EL (cell line): ENCODE measurements around the gene RHBG.

ENCODE experiments used
- DNase-seq: peaks from one replicate; pipeline ENCODE4 v3.0.0-alpha.2; 2016

The RHBG gene

DNA sequence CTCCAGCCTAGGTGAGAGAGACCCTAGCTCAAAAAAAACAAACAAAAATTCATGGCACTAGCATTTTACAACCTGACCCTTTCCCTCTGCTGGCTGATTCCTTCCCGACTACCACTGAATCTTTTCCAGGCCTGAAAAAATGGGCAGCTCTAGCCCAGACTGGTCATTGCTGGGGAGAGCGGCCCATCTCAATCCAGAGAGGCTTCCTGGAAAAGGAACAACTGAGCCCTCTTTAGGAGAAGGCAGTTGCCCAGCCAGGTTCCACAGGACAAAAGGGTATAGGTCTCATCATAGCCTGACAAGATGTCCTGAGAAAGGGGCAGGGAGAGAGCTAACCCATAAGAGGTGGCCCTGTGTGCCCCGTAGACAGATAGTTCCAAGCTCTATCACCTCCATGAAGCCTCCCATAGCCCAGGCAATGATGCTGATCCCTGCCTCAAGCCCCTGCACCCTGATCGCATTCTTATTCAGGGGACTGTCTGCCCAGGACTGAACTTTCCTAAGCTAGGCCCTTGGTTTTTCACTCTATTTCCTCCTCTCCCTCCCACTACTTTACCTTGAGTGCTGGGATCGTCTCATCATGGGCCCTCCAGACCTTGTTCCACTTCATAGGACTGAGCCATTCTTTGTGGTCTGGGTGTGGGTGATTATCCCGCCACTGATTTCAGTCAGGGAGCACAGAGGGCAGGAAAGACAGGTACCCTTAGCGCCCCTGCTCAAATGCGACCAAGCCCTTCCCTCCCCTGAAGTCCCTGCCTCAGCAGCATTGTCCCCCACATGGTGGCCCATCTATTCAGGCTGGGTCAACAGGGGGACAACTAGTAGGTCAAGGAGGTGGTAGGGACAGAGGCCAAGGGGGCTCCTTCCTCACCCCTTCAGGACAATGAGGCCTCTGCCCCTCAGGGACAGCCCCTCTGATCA is 18.2 kb downstream of the RHBG start:
- no peak for DNase-seq

DNA sequence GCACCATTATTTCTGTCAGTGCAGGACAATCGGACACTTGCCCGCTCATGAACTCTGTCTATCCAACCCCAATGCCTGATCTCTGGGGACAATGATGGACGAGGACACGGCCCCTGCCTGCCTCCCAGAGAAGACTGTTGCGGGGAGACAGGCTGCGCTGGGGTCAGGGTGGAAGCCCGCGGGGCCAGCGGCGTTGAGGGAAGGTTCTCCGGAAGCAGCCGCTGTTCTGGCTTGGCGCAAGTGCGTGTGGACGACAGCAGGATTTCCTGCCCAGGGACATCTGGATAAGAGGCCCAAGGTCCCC is 18.8 kb downstream of the RHBG start:
- no peak for DNase-seq

DNA sequence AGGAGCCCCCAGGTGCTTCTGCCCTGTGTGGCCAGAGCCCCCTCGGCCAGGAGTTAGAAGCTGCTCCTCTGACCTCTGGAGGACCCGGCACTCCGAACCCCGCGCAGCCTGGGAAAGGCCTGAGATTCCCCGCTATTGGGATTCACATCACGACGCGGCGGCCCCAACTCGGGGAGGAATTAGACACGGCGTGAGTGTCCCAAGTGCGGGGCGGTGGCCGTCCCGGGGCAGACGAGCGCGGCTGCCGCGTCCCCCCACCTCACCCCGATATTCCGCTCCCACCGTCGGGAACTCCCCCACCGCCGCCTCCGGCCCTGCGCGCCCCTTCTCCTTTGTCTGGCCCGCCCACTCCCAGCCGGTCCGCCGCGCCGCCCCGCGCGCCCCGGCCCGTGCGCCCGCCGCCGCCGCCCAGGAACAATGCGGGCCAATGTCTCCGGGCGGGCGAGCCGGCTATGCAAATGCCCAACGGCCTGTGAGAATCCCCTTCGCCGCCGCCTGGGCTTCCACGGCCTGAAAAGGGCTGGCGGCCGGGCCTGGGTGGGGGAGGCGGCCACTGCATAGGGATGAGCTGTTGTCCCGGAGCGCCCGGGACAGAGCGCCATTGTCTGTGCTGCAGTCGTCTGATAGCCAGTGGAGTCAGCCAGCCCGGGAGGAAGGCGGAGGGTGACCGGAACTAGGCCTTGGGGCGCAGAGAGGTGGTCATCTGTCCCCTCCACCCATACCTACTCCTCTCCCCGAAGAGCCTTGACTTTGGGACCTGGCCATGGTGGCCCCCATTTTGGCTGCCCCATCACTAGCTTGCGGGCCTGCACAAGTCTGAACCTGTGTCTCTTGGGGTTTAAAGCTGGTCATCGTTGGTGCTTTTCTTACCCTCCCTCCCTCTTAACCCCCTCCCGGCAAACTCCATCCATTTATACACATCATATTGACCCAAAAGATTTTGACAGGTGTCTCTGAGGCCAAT is 19.4 kb downstream of the RHBG start:
- no peak for DNase-seq

DNA sequence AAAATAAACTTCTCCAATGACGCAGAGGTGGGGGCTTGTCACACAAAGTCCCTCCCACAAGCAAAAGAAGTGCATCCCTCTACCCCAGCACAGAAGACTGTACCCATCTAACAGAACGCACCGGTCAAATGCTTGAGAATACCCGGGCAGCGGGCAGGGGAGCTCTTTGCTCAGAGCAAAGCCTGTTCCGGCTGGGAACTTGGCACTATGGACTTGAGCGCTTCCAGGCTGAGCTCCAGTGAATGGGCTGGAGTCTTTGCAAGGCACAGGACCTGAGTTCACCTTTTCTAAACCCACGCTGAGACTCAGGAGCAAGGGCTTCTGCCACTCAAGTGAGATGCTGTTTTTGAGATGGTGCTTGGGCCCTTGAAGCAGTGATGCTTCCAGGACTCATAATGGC is 20.3 kb downstream of the RHBG start:
- no peak for DNase-seq

DNA sequence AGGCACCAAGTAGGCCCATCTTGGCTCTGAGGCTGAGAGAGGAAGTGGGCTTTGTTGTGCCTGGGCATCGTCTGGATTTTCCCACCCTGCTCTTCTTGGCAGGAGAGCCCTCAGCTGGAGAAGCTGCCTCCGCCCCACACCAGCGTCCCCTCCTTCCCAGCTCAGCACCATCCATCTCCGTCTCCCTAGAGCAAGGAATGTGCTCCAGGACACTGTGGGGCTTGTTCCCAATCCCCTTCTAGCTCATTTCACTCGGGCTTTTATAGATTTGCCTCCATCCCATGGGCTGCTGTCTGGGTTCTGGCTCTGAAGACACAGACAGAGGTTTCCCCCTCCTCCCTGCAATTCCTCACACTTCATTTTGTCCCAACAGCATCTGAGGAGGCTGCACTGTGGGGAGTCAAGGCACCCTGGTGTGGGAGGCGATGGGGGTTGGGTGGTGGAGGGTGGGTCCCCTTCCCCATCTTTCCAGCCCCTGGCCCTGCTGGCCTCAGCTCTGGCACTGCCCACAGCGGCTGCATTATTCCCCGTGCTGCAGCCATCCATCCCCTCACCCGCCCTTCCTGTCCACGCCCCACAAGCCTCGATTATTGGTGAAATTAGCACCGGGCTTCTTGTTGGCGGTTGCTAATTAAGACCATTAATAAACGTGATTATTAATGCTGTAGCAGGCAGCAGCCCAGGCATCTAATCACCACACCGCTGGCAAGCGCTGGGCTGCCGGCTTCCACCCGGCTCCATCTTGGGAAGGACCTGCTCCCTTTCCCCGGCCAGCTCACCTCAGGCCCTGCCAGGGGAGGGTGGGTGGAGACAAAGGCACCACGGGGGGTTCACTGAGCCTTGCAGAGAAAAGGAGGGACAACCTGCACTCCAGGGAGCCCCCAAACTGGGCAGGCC is 21.7 kb downstream of the RHBG start:
- no peak for DNase-seq

DNA sequence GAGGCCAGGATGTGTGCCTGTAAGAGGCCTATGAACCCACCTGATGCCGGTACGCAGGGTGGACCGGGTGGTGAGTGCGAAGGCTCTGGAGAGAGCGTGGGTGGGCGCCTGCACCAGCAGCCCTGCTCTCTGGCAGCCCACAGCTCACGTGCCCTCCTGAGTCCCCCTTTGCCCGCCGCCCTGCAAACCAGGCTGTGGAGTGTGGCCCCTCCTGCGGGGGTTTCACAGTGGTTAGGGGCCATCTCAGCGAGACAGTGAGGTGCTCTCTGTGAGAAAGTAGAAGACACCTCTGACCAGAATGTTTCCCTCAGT is 22.3 kb downstream of the RHBG start:
- no peak for DNase-seq

DNA sequence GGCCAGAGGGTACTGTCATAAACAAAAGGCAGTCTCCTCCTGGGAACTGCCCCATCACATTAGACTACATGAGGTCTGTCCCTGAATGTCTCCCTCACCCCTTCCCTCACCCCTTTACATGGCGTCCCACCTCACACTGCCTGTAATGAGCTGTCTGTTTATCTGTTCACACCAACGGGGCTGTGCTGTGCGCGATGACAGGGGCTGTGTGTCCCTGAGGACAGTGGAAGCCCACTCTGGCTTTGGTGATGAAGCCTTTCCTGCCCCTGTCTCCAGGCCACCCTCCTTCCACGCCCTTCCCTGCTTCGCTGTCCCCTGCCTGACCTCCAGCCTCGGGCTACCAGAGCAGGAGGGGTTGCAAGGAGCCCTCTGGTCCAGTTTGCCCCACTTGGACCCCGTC is 22.7 kb downstream of the RHBG start:
- no peak for DNase-seq

DNA sequence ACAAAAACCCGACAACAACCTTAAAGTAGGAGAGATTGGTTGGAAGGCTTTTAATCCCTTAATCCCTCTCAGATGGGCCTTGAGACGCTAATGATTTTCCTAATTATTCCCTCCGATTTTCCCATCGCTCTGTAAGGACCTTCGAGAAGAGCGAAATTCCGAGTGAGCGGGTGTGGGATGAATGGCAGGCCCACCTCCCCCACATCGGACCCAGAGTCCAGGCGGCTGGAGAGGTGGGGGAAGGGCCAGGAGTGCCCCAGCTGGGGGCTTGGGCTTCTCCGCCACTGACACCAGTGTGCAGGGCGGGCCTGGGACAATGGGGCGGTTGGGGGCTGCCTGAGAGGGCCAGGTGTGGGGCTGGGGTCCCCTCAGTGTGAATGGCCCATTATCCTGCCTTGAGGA is 23.4 kb downstream of the RHBG start:
- no peak for DNase-seq

DNA sequence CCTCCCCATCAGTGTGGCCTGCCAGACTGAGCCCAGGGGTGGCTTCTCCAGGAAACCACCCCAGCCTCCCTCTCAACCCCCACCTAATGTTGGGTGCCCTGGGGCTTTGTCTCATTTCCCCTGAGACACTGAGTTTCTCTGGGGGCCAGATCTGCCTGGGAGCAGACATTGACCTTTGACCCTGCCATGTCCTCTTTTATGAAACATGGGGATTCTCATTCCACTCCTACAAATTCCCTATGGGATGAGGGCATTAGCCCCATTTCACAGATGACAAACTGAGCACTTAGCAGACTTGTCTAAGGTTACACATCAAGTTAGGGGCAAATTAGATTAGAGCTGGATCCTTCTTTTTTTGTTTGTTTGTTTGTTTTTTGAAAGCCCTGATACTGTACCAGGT is 24.1 kb downstream of the RHBG start:
- DNase-seq = no peak

DNA sequence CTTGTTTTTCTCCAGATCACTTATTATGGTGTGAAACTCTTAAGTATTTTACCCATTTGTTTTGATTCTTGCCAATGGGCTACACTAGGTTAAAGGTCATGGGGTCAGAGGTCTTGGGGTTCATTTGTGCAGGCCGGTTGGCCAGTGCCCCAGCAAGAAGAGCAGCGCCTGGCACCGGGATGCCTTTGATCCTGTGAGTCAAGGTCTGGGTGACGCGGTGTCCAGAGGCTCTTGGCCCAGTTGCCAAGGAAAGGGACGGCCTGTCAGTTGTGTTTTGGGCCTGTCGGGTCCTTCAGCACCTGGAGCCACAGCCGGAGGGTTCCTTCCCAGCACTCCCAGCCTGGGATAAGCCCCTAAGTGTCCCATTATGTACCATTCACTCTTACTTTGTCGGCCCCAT is 25.1 kb downstream of the RHBG start:
- no peak for DNase-seq

DNA sequence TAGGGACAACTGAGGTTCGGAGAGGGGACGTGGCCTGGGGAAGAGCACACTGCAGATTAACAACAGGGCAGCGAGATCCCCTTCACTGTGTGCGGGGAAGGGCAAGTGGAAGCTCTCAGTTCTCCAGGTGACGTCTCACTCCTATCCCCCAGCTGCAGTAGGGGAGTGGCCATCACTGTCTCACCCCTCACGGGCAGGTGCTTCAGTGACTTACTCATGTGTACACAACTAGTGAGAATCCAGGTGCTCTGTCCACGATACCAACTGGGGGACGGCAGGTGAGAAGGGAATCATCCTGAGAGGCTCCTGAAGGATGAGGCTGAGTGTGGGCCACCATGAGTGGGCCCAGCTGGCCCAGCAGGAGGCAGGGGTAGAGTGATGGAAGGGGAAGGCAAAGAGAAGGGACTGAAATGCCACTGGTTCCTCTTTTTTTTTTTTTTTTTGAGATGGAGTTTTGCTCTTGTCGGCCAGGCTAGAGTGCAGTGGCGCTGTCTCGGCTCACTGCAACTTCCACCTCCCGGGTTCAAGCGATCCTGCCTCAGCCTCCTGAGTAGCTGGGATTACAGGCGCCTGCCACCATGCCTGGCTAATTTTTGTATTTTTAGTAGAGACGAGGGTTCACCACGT is 25.9 kb downstream of the RHBG start:
- no peak for DNase-seq

DNA sequence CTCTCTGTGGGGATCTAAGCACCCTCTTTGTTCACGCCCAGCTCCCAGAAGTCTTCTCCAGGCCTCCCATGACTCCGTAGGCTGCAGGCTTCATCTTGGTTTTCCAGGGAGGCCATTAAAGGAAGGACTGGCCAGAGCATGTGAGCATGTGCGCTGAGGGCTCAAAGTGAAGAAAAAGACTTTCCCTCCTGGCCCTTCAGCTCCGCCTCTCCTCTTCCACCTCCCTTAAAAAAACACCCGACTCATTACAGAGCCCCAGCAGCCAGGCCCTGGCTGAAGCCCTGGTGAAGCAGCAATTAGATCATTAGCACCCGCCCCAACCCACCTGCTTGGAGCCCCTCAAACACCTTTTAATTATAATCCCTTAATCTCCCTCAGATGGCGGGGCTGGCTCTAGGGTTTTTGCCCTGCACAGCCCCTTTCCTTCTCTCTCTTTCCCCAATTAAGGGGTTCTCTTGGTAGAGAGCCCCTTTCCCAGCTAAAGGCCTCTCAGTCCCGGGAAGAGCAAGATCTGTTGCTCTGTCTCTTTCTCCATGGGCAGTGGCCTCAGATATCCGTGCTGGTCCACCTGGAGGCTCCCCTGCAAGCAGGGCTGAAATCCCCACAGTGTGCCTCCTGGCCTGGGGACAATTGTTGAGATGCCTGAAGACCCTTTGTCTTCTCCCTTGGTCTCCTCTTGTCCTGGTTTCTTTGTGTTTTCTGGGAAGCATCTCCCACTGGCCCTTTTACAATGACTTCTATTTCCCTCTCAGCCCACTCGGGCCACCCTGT is 30.5 kb downstream of the RHBG start:
- DNase-seq = no peak

DNA sequence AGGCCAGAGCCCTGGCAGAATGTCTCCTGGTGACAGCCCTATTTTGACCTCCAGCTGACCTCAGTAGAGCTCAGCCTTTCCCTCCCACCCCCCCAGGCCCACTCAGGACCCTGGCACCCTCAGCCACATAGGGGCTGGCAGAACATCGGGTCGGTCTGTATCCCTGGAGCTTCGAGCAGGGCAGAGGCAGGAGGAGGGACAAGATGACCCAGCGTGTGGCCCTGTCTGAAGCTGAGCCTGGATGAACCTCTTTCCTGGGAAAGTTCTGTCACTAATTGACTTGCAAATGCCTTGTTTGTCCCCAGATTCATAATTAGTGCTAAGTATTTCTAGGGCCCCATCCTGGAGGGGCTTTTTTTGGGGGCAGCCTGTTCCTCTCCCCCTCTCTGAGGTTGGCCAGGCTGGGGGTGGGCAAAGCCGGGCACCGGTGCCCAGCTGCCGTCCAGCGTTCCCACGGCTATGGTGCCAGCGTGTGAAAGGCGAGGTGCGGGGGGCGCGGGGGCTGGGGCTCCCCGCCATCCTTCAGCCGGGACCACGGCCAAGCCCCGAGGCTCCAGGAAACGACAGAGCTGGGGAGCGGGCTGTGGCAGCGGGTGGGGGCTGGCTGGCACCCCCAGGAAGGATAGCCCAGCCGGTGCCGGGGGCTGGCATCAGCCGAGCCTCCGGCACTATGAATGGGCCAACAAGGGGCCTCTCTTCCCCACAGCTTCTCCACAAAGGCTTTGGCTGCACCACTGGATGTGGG is 31.4 kb downstream of the RHBG start:
- no peak for DNase-seq

DNA sequence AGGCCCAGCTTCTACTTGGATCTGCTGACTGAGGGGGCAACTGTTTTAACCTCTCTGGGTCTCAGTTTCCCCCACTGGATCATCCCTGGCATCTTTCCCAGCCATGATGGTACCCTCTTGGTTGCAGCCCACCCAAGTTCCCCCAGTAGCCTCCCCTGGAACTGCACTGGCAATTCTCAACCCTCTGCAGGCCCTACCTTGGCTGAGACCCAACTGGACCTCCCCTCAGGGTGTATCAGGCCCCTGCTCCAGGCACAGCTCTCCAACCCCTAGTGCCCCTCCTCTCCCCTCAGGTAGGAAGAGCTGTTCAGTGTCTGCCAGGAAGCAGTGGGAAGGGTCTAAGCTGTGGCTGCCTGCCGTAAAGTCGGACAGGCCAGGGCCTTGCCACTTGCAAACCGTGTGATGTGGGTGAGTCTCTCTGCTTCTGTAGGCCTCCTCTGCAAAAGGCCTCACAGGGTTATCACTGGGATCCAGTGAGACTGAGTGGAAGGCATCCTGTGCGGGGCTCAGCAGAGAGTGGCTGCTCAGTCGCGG is 32.1 kb downstream of the RHBG start:
- no peak for DNase-seq

DNA sequence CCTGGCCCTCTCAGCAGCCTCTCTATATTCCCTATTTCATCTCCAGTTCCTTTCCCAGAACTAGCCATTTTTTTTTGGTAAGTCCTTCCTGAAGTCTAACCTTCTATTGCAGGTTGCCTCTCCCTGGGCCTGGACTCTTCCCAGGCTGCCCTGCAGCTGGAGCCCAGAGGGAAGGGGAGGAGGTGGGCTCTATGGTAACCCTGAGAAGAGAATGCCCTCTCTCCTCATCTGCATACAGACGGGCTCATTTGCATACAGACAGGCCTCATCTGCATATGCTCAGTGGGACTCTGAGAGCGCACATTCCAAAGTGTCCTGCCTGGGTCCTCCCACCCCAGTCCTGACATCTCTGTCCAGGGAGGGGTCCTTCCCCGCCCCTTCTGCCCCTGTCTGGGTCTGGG is 32.7 kb downstream of the RHBG start:
- no peak for DNase-seq

DNA sequence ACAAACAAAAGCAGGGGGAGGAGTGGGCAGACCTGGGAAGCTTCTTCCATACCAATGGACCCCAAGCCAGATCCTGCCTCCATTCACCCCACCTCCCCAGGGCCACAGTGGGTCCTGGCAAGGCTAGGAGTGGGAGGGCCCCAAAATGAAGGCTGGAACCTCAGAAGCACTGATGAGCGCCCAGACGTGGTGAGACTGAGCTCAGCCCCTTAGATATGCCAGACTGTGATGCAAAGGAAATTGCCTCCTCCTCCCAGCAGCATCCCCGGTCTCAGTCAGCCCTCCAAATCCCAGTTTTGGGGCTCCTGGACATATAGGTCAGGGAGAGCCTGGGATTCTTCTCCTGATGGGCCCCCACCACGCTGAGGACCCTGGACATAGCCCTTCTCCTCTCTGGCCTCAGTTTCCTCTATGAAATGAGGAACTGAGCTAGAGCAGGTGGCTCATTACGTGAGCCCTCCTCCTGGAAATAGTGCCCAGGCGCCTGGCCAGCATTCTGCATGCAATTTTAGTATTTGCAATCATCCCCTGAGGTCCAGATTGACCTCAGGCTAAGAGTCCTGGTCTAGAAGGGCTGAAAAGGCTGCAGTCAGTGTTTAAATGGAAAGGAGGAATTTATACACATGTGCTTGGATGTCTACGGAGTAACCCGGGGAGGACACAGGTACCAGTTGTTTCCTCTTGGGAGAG is 33.5 kb downstream of the RHBG start:
- no peak for DNase-seq

DNA sequence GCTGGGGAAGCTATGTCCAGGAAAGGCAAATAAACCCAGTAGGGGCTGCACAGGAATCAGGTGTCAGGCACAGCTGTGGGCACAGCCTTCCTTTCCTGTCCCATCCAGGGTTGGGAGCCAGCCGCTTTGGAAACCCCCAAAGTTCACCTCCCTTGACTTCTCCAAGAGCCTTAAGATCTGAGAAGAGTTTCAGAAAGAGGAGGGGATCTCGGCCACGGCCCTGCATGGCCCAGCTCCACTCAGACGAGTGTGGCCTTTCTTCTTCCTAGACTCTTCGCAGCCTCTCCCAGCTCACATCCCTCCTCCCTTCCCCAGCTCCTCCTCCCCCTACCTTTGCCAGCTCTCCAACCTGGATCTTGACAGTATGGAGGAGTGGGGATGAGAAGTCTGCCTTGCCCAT is 36.7 kb downstream of the RHBG start:
- DNase-seq = no peak

DNA sequence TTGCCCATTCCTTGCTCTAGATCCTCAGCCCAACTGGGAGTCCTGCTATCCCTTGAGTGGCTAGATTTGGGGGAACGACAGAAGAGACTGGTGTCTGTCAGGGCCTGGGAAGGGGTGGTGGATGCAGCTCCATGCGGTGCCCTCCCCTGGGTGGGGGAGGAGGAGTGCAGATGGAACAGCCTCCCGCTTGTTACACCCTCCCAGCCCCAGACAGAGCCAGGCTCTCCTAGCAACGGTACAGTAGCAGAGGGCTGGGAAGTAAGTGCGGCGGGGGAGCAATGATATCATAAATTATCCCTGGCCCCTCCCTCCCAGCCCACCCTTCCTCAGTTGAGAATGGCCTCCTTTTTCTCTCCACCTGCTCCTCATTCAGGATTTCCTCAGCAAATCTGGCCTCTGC is 37.2 kb downstream of the RHBG start:
- no peak for DNase-seq

DNA sequence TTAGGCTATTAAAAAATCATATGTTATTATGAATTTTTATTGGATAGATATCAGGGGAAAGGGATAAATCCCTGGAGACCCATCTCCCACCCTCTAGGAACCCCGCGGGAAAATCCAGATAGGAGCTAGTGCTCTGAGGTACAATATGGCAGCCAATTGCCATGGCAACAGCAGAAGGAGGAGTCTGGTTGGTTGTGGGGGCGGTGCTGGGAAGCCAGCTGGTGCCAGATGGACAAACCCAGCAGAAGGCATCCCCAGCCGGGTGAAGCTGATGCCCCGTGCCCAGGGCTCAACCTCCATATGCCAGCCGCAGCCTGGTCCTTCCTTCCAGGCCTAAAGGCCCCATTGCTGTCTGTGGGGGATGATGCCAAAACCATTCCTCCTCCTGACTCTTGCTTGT is 38.3 kb downstream of the RHBG start:
- no peak for DNase-seq

DNA sequence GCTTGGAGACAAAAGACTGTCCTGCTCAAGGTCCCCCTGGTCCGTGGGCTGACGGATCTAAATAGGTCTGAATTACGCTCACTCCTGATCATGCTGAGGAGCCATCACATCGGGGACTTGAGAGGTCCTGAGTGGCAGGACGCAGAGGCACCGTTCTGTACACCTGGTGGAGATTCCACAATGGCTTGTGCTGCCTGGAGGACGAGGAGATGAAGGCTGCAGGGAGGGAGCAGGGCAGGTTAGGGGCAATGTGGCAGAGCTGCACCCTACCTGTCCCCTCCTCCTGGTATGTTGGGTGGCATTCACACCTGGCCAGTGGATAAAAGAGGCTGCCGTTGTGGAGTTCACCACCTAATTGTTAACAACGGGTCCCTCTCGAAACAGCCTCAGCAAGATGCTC is 38.7 kb downstream of the RHBG start:
- no peak for DNase-seq
